Stimulated activated CD4-positive, alpha-beta T cell treated with anti-CD3 and anti-CD28 coated beads, Interleukin-2, amount 100 ng/mL, for 4 hours (primary cell): Measurements from ENCODE around the gene HECW1.
"Not testable (repeated sequence)": the region's sequence is repeated elsewhere in the genome, so short reads cannot be mapped to it uniquely, and the experiment has no call there.

Source experiments
- DNase-seq: peaks from one replicate; pipeline ENCODE4 v3.0.0-alpha.2; 2020; ENCODE audit warnings: low read depth

Gene HECW1

DNA sequence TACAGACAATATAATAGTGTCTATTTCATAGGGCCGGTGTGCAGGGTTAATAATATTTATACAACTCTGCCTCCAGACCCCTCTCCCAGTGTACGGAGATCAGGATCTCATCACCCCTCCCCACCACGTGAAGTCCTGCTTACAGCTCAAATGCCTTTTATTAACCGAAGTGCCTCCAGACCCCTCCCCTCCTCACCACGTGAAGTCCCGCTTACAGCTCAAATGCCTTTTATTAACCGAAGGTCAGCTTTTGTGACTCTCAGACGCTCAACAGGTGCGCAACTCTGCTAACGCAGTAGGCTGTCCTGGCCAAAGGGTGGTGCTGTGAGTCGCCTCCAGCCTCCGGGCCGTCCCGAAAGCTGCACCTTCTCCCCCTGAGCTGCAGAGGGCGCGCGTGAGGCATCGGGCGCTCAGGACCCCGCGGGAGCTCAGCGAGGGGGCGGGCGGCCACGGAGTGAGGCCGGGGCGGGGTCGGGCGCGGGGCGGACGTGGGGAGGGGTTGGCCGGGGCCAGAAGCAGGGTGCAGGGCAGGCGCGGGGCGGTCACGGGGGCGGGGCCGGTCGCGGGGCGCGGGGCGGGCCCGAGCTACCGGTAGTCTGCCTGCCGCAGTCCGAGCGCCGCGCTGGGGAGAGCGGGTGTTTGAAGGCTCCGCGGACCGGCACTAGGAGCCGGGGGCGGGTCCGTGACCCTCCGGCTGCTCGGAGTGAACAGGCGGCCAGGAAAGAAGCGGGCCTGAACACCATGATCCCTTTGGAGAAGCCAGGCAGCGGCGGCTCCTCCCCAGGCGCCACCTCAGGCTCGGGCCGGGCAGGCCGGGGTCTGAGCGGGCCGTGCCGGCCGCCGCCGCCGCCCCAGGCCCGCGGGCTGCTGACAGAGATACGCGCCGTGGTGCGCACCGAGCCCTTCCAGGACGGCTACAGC lies 470.3 kb downstream of the HECW1 start, which contains the start of gene STK17A:
TSS of gene STK17A (plus strand) at position 606 of the 921 bp plus-strand sequence. CDS start at position 742, 136 bp downstream.
- DNase-seq, result peak; percentile 92

DNA sequence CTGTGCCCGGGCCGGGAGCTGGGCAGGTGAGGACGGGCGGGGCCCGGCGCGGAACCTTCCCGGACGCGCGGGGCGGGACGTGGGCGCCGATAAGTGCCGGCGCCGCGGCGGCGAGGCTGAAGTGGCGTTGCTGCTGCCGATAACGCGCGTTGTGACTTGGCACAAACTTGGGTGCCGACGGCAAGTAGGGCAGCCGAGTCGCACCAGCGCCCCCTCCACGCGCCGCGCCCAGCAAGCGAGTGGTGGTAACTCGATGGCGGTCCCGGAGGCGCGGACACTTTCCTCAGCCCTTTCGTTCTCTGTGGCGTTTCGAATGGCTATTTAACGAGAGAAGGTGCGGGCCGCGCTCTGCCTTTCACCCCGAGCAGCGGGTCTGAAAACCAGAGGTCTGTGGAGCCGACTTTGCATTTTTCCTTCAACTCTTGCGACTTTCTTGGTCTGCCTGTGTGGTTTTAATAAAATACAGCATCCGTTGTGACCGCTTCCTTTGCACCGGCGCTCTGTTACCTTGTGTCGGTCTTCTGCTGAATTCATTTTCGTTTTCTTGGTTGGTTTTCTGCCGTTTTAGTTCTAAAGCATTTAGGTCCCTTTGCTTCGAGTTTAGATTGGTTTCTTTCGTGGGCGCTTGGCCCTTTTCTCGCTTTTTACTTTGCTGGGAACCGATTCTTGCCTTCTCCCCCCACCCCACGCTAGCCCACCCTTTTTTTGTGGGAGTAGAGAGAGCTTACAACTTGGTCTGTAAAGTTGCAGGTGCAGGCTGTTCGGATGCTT lies 471.2 kb downstream of the HECW1 start:
- peak; percentile 51 for DNase-seq

GRCh38 chr7:43584195-43584586 lies 471.7 kb downstream of the HECW1 start:
- DNase-seq, result peak; percentile 24

DNA sequence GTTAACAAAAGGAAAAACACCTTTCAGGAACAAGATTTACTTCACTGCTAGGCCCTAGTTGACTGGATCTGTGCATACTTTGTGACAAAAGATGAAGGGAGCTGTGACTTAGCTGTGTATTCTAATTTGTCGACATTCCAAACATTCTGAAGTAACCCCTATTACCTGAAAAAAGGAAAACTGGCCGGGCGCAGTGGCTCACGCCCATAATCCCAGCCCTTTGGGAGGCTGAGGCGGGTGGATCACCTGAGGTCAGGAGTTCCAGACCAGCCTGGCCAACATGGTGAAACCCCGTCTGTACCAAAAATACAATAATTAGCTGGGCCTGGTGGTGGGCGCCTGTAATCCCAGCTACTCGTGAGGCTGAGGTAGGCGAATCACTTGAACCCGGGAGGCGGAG lies 472.3 kb downstream of the HECW1 start:
- DNase-seq, result not testable (repeated sequence)

GRCh38 chr7:43585562-43585961 lies 473.1 kb downstream of the HECW1 start:
- no peak for DNase-seq

- DNase-seq, result no peak
Observed at GRCh38 chr7:43586251-43586900, 473.9 kb downstream of the HECW1 start.

DNA sequence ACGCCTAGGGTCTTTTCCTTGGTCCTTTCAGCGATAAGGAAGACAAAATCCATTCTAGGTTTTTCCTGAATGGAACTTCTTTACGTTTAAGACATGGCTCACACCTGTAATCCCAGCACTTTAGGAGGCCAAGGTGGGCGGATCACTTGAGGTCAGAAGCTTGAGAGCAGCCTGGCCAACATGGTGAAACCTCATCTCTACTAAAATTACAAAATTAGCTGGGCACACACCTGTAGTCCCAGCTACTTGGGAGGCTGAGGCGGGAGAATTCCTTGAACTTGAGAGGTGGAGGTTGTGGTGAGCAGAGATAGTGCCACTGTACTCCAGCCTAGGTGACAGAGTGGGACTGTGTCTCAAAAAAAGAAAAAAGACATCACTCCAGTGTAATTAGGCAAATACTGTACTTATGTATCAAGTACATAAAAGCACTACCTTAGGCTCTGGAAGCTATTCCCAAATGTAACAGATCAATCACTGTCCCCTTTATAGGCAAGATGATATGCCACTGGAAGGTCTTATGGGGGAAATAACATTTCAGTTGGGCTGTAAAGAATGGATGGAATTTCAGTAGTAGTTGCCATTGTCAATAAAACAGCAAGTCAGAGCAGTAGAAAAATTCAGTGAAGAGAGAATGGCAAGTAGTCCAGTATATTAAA lies 476.2 kb downstream of the HECW1 start:
- no peak for DNase-seq

DNA sequence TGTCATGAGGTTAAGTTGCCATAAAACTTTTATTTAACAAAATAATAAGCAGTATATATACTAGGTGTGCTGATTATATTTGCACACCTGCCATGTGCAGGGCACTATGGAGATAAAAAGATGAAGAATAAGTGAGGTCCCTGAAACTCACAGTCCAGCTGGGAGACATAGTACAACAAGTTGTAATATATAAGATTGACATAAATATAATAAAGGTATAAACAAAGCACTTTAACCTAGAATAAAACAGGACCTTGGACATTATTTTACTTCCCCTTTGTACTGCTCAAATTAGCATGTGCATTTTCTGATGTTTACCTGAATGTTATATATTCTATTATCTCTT lies 476.7 kb downstream of the HECW1 start:
- no peak for DNase-seq

- DNase-seq, result no peak
Observed at GRCh38 chr7:43589728-43590127, 477.3 kb downstream of the HECW1 start.

DNA sequence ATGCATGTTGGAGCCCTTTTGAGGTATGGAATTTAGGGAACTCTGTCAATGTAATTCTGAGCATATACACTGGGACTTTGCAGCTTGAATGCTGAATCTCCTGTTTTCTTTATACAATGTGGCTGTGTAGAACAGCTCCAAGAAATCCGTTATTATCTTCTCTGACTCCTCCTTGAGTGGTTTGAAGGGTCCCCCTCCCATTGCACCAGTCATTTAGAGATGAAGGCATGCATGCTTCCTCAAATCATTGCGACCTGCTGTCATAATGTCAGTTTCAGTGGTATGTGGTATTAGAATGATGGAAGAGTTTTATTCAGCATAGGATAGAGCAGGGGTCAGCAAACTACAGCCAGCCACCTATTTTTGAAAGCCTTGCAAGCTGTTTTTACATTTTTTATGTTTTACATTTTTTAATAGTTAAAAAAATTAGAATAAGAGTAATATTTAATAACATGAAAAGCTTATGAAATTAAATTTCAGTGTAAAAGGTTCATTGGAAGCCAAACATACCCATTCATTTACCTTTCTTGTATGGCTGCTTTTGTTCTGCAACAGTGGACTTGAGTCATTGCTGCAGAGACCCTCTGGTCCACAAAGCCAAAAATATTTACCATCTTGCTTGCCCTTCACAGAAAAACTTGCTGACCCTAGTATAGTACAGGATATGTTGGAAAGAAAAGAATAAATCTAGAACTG lies 478.6 kb downstream of the HECW1 start:
- no peak for DNase-seq

- no peak for DNase-seq
Observed at GRCh38 chr7:43591558-43592180, 479.2 kb downstream of the HECW1 start.

- DNase-seq, result no peak
Observed at GRCh38 chr7:43592326-43592725, 479.9 kb downstream of the HECW1 start.

- no peak for DNase-seq
Observed at GRCh38 chr7:43593010-43593409, 480.6 kb downstream of the HECW1 start.

DNA sequence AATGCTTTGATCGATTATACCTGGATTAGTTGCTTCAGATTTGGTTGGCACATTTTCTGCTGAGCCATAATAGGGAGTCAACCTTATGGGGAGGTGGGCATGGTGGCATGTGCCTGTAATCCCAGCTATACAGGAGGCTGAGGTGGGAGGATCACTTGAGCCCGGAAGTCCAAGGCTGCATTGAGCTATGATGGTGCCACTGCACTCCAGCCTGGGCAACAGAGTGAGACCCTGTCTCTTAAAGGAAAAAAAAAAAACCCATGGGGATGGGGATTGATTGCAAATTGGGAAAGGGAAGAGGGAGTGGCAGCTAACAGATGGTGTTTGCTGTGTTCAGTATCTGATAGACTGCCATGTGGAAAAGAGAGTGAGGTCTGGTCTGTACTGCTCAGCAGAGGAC lies 481.6 kb downstream of the HECW1 start:
- no peak for DNase-seq

DNA sequence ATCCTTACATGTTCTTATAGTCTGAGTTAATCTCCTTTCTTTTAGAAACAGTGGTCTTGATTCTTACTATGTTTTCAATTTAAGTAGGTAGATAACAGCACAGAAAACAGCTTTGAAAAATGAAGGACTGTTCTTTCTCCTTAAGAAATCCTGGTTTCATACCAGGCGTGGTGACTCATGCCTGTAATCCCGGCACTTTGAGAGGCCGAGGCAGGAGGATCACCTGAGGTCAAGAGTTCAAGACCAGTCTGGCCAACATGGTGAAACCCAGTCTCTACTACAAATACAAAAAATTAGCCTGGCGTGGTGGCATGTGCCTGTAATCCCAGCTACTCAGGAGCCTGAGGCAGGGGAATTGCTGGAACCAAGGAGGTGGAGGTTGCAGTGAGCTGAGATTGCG lies 484.0 kb downstream of the HECW1 start:
- not testable (repeated sequence) for DNase-seq

- DNase-seq, result no peak
Observed at GRCh38 chr7:43600056-43600455, 487.6 kb downstream of the HECW1 start.

GRCh38 chr7:43602256-43602655 lies 489.8 kb downstream of the HECW1 start:
- no peak for DNase-seq

DNA sequence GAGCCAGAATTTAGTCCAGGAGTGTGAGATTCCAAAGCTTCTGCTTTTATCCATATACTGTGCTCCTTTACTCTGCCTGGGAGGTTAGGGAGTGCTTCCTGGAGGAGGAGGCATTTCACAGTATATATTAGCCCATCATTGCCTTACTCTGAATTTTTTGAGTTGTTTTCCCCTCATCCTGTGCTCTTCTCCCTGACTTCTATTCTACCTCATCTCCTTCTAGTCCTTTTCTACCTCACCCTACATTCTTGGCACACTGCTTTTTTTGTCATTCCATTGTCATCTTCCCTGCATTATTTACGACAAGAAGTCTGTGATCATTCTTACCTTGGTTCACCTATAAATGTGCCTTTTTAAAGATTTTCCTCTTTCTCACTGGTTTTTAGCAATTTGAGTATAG lies 491.8 kb downstream of the HECW1 start:
- no peak for DNase-seq

GRCh38 chr7:43609097-43609496 lies 496.6 kb downstream of the HECW1 start:
- no peak for DNase-seq

GRCh38 chr7:43612128-43612527 lies 499.7 kb downstream of the HECW1 start:
- no peak for DNase-seq
